Ishikawa (cell line): ENCODE data around the gene MRGPRD.

Experiments
- EP300 ChIP-seq: IDR thresholded peaks from 2 replicates; pipeline ENCODE4 v1.6.1; 2012; ENCODE audit warnings: borderline replicate concordance
- MAX ChIP-seq: IDR thresholded peaks from 2 replicates; pipeline ENCODE4 v1.6.1; 2012
- REST ChIP-seq: IDR thresholded peaks from 2 replicates; pipeline ENCODE4 v1.6.1; 2012; ENCODE audit warnings: low read depth, mild to moderate bottlenecking
- TAF1 ChIP-seq: IDR thresholded peaks from 2 replicates; pipeline ENCODE4 v1.6.1; 2012; ENCODE audit warnings: low read depth, mild to moderate bottlenecking
- TCF12 ChIP-seq: IDR thresholded peaks from 2 replicates; pipeline ENCODE4 v1.6.1; 2012; ENCODE audit warnings: low read depth
- TEAD4 ChIP-seq: IDR thresholded peaks from 2 replicates; pipeline ENCODE4 v1.6.1; 2012

- no peak for TF ChIP-seq REST
- no peak for TF ChIP-seq MAX
- no peak for TF ChIP-seq TCF12
- no peak for TF ChIP-seq TEAD4
- no peak for TF ChIP-seq TAF1
- TF ChIP-seq EP300: no peak
Measured at GRCh38 chr11:68958211-68958610, 22.6 kb downstream of the MRGPRD start.
